ENCODE measurements around the gene NSUN3.

NSUN3 gene

DNA sequence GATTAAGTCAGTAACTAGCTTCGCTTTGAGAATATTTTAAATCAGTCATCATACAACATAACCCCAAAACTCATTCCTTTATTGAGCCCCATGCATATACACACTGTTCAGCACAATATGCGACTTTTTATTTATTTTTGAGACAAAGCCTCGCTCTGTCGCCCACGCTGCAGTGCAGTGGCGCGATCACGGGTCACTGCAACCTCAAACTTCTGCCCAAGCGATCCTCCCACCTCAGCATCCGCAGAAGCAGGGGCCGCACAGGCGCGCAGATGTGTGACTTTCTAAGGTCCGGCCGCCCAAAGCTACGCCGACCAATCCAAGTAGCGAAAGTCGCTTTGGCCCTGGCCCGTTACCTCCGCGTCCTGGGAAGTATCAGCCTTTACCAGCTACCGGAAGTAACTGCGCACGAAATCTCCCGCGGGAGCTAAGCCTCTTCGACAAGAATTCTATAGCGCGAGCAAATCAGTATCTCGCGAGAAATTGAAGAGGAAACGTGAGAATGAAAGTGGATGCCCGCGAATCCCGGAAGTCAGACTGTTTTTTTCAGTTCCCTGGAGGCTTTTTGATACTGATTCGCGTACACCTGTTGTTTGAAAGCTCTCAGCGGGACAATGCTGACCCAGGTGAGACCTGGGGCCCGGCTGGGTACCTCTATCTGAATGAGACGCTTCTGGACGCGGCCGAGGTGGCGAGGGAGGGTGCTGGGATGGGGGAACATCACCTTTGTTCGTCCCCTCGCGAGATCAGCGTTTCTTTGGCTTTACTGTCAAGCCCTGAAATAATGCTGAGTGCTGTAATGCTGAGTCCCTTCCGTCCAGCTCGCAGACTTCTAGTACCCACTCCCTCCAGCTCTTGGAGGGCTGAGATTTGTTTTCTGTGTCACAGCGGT, at the start of gene NSUN3, which contains the start of gene DHFR2:
TSS of gene NSUN3 (plus strand) at position 549 of the 892 bp plus-strand sequence. CDS start at position 615, 66 bp downstream.
TSS of gene DHFR2 (minus strand) at position 404 of the 892 bp plus-strand sequence. CDS start 1,405 bp downstream, outside the sequence.
- peaks cover 0 to 19% (median 0%) of the 10 kb centered on the region in 3 donors for H3K36me3 ChIP-seq
- peak; percentile 93 to 96 for DNase-seq
- H3K9me3 ChIP-seq: no peaks in the 10 kb centered on the region
- H3K27ac ChIP-seq: peak within 1 kb of the TSS; percentile 93 to 98
- peak within 1 kb of the TSS; percentile 66 to 91 for H3K4me3 ChIP-seq
- intact Hi-C loops (cut with DNase I; ENCODE audit: low total_unique reads): no loop called here
- peaks cover 0 to 31% (median 17%) of the 10 kb centered on the region in 4 donors for H3K4me1 ChIP-seq
- H3K27me3 ChIP-seq: no peaks in the 10 kb centered on the region
- TF ChIP-seq, protein P1, sequence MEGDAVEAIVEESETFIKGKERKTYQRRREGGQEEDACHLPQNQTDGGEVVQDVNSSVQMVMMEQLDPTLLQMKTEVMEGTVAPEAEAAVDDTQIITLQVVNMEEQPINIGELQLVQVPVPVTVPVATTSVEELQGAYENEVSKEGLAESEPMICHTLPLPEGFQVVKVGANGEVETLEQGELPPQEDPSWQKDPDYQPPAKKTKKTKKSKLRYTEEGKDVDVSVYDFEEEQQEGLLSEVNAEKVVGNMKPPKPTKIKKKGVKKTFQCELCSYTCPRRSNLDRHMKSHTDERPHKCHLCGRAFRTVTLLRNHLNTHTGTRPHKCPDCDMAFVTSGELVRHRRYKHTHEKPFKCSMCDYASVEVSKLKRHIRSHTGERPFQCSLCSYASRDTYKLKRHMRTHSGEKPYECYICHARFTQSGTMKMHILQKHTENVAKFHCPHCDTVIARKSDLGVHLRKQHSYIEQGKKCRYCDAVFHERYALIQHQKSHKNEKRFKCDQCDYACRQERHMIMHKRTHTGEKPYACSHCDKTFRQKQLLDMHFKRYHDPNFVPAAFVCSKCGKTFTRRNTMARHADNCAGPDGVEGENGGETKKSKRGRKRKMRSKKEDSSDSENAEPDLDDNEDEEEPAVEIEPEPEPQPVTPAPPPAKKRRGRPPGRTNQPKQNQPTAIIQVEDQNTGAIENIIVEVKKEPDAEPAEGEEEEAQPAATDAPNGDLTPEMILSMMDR (IDR thresholded peaks at IDR 0.05): no peak

DNA sequence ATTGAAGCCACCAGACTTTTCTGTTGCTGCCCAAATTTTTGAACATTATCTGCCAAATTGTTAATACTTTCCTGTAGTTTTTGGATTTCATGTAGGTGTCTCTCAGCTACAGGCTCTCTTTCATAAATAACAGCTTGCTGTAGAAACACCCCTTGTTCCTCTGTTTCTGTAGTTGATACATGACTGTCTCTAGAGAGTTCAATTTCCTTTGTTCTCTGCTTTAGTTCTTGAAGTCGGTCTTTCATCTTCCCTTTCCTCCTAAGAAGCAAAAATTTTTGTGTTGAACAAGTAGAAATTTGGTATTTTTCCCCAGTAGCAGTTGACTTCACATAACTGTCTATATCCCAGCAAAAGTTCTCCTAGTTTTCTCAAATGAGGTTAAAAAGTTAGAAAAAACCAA, 47.8 kb upstream of the NSUN3 start:
- Histone ChIP-seq H3K27ac (no peak overlapping the region), H3K4me1 (no peaks in the 10 kb centered on the region), H3K27me3 (no peaks in the 10 kb centered on the region), H3K9me3 (no peaks in the 10 kb centered on the region), H3K4me3 (no peak overlapping the region), H3K36me3 (no peaks in the 10 kb centered on the region)
- TF ChIP-seq, protein P1 (IDR thresholded peaks at IDR 0.05): no peak
- no peak for DNase-seq
- intact Hi-C loops (cut with DNase I; ENCODE audit: low total_unique reads): no loop called here

GRCh38 chr3:94019659-94020058, 43.2 kb upstream of the NSUN3 start:
- no peak for DNase-seq
- H3K4me3 ChIP-seq: no peak overlapping the region
- peaks cover 0 to 10% (median 0%) of the 10 kb centered on the region in 4 donors for H3K4me1 ChIP-seq
- intact Hi-C loops (cut with DNase I; ENCODE audit: low total_unique reads): no loop called here
- TF ChIP-seq, protein P1 (IDR thresholded peaks at IDR 0.05): no peak
- H3K27me3 ChIP-seq: no peaks in the 10 kb centered on the region
- no peak overlapping the region for H3K27ac ChIP-seq
- no peaks in the 10 kb centered on the region for H3K9me3 ChIP-seq
- peaks cover 0 to 3% (median 0%) of the 10 kb centered on the region in 3 donors for H3K36me3 ChIP-seq

- H3K36me3 ChIP-seq: peaks cover 0 to 3% (median 0%) of the 10 kb centered on the region in 3 donors
- H3K27ac ChIP-seq: no peak overlapping the region
- no peaks in the 10 kb centered on the region for H3K9me3 ChIP-seq
- no peak for DNase-seq
- peaks cover 0 to 12% (median 0%) of the 10 kb centered on the region in 4 donors for H3K4me1 ChIP-seq
- intact Hi-C loops (cut with DNase I; ENCODE audit: low total_unique reads): no loop called here
- H3K27me3 ChIP-seq: no peaks in the 10 kb centered on the region
- H3K4me3 ChIP-seq: no peak overlapping the region
- TF ChIP-seq, protein P1 (IDR thresholded peaks at IDR 0.05): no peak
Observed at GRCh38 chr3:94020293-94020692, 42.6 kb upstream of the NSUN3 start.

DNA sequence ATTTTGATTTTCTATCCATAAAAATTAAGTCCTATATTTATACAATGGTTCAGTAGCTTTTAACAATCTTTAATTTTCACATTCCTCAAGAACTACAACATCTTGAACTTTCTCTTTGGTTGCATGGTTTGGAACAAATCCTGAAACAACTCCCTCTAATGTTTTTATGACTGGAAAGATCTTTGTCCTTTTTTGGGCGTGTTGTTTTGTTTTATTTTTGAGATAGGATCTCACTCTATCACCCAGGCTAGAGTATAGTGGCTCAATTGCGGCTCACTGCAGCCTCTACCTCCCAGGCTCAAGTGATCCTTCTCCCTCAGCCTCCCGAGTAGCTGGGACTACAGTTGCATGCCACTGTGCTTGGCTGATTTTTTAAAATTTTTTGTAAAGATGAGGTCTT, 38.5 kb upstream of the NSUN3 start:
- Histone ChIP-seq H3K4me3 (peak overlapping the region; percentile 4 to 15), H3K27ac (peak overlapping the region; percentile 50 to 52), H3K9me3 (no peaks in the 10 kb centered on the region), H3K27me3 (no peaks in the 10 kb centered on the region), H3K4me1 (peaks cover 0 to 22% (median 0%) of the 10 kb centered on the region in 4 donors), H3K36me3 (peaks cover 0 to 3% (median 0%) of the 10 kb centered on the region in 3 donors)
- DNase-seq: no peak
- TF ChIP-seq, protein P1 (IDR thresholded peaks at IDR 0.05): no peak
- intact Hi-C loops (cut with DNase I; ENCODE audit: low total_unique reads): no loop called here

Data from tibial artery (tissue), 4 donors.